HL-60 (cell line): ENCODE measurements around the gene PPM1J.

ENCODE experiments used
- GABPA ChIP-seq: IDR thresholded peaks from 2 replicates; pipeline ENCODE4 v1.6.1; 2012; ENCODE audit warnings: low read depth
- POLR2AphosphoS5 ChIP-seq: IDR thresholded peaks from 2 replicates; pipeline ENCODE4 v1.6.1; 2012; ENCODE audit warnings: low read depth
- SPI1 ChIP-seq: IDR thresholded peaks from 2 replicates; pipeline ENCODE4 v1.6.1; 2012; ENCODE audit warnings: low read depth, mild to moderate bottlenecking, borderline replicate concordance
- TF ChIP-seq, protein P1 (sequence below): IDR thresholded peaks from one replicate; pipeline ENCODE4 v1.5.1; 2011; ENCODE audit warnings: low read length, control low read depth, inconsistent platforms; ENCODE audit not compliant: insufficient read depth
- TF ChIP-seq, protein P2 (sequence below): IDR thresholded peaks from 2 replicates; pipeline ENCODE4 v1.6.1; 2012; ENCODE audit warnings: low read depth; ENCODE audit not compliant: insufficient replicate concordance

GRCh38 chr1:112693821-112694220, 21.3 kb downstream of the PPM1J start:
- TF ChIP-seq, protein P1, sequence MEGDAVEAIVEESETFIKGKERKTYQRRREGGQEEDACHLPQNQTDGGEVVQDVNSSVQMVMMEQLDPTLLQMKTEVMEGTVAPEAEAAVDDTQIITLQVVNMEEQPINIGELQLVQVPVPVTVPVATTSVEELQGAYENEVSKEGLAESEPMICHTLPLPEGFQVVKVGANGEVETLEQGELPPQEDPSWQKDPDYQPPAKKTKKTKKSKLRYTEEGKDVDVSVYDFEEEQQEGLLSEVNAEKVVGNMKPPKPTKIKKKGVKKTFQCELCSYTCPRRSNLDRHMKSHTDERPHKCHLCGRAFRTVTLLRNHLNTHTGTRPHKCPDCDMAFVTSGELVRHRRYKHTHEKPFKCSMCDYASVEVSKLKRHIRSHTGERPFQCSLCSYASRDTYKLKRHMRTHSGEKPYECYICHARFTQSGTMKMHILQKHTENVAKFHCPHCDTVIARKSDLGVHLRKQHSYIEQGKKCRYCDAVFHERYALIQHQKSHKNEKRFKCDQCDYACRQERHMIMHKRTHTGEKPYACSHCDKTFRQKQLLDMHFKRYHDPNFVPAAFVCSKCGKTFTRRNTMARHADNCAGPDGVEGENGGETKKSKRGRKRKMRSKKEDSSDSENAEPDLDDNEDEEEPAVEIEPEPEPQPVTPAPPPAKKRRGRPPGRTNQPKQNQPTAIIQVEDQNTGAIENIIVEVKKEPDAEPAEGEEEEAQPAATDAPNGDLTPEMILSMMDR: no peak
- TF ChIP-seq POLR2AphosphoS5: no peak
- no peak for TF ChIP-seq GABPA
- TF ChIP-seq, protein P2, sequence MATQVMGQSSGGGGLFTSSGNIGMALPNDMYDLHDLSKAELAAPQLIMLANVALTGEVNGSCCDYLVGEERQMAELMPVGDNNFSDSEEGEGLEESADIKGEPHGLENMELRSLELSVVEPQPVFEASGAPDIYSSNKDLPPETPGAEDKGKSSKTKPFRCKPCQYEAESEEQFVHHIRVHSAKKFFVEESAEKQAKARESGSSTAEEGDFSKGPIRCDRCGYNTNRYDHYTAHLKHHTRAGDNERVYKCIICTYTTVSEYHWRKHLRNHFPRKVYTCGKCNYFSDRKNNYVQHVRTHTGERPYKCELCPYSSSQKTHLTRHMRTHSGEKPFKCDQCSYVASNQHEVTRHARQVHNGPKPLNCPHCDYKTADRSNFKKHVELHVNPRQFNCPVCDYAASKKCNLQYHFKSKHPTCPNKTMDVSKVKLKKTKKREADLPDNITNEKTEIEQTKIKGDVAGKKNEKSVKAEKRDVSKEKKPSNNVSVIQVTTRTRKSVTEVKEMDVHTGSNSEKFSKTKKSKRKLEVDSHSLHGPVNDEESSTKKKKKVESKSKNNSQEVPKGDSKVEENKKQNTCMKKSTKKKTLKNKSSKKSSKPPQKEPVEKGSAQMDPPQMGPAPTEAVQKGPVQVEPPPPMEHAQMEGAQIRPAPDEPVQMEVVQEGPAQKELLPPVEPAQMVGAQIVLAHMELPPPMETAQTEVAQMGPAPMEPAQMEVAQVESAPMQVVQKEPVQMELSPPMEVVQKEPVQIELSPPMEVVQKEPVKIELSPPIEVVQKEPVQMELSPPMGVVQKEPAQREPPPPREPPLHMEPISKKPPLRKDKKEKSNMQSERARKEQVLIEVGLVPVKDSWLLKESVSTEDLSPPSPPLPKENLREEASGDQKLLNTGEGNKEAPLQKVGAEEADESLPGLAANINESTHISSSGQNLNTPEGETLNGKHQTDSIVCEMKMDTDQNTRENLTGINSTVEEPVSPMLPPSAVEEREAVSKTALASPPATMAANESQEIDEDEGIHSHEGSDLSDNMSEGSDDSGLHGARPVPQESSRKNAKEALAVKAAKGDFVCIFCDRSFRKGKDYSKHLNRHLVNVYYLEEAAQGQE: no peak
- TF ChIP-seq SPI1: no peak
